Measurements from ENCODE around the gene SLC12A3. TPM values are rescaled to one million over a fixed set of nuclear protein-coding genes. Genes with fewer than 3 reads are reported as not detected.
"Not testable (repeated sequence)": the region's sequence is repeated elsewhere in the genome, so short reads cannot be mapped to it uniquely, and the experiment has no call there.

SLC12A3 gene
- total and polyA plus RNA-seq, 2 of the 8 experiments (the other 6 are each of a cell fraction or from before 2014, with no cell fraction given) = not detected

DNA sequence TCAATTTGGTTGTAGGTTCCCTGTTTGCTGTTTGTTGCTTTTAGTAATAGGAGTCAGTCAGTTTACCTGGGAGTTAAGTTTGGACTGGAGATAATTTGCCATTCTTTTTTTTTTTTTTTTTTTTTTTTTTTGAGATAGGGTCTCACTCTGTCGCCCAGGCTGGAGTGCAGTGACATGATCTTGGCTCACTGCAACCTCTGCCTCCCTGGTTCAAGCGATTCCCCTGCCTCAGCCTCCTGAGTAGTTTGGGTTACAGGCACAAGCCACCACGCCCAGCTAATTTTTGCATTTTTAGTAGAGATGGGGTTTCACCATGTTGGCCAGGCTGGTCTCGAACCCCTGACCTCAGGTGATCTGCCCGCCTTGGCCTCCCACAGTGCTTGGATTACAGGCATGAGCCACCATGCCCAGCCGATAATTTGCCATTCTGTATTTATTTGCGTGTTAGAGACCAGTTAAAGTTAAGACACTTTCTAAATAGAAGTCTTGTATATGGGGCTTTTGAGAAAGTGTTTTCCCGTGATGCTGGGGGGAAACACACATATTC is 69.7 kb downstream of the SLC12A3 start:
- DNase-seq (ENCODE audit: low read depth in 1 of 2, low spot score in 2 of 2); H3K56ac ChIP-seq (replicated peaks; ENCODE audit: insufficient read length, low read depth, low read length); H2BK15ac ChIP-seq (ENCODE audit: low read length); H2BK20ac ChIP-seq (ENCODE audit: low read length); H3K27me3 ChIP-seq (replicated peaks in 1 of 4; ENCODE audit: control insufficient read depth in 3 of 4, extremely low read depth in 1 of 4, insufficient read depth in 3 of 4, low read length in 3 of 4); H3K4ac ChIP-seq (replicated peaks; ENCODE audit: insufficient read length, low read depth, low read length); H4K5ac ChIP-seq (ENCODE audit: insufficient read length, low read depth, low read length); H2BK12ac ChIP-seq (ENCODE audit: low read depth, low read length); H3K14ac ChIP-seq (ENCODE audit: insufficient read length); H3K23me2 ChIP-seq (ENCODE audit: low read depth, low read length); H3K27ac ChIP-seq (ENCODE audit: low read depth, low read length); H2AFZ ChIP-seq (ENCODE audit: low read length); FAIRE-seq; H4K20me1 ChIP-seq (replicated peaks in 1 of 2; ENCODE audit: control insufficient read depth in 1 of 2, insufficient read depth in 2 of 2, low read length in 2 of 2); H2BK5ac ChIP-seq (ENCODE audit: low read depth, low read length); H3K9ac ChIP-seq (replicated peaks in 1 of 4; ENCODE audit: extremely low read depth in 1 of 4, low read depth in 3 of 4, low read length in 3 of 4); H2BK120ac ChIP-seq (replicated peaks; ENCODE audit: low read depth, low read length); H3K23ac ChIP-seq (ENCODE audit: insufficient read length); H3K9me3 ChIP-seq (ENCODE audit: insufficient read depth in 2 of 2, low read depth in 1 of 2, low read length in 1 of 2); H3K79me1 ChIP-seq (ENCODE audit: low read depth, low read length); H4K8ac ChIP-seq (ENCODE audit: extremely low read depth, insufficient read depth, low read length); H3K18ac ChIP-seq (ENCODE audit: extremely low read depth, low read length); H2AK5ac ChIP-seq (ENCODE audit: low read depth, low read length); H4K91ac ChIP-seq (replicated peaks; ENCODE audit: insufficient read length, low read length): not testable (repeated sequence)
- Histone ChIP-seq H3K79me2 (ENCODE audit: control insufficient read depth in 1 of 2, insufficient read depth in 2 of 2, low read length in 2 of 2) (peaks cover 0 to 32% of the 10 kb centered on the region in 2 experiments; a peak in 2 of 4 replicates), H3K4me2 (ENCODE audit: insufficient read depth in 1 of 2, low read depth in 2 of 2, low read length in 2 of 2) (peak overlapping the region in 1 of 2 experiments; percentile 90; a peak in 1 of 4 replicates), H3K36me3 (ENCODE audit: control insufficient read depth in 2 of 4, insufficient read depth in 4 of 4, low read length in 3 of 4) (peaks cover 5 to 46% (median 33%) of the 10 kb centered on the region in 4 experiments; a peak in 7 of 8 replicates), H3K4me3 (ENCODE audit: extremely low read depth in 1 of 4, insufficient read depth in 2 of 4, low read depth in 3 of 4, low read length in 4 of 4) (peak overlapping the region in 1 of 4 experiments; percentile 89; a peak in 2 of 8 replicates), H3K4me1 (replicated peaks in 1 of 4; ENCODE audit: control insufficient read depth in 3 of 4, insufficient read depth in 4 of 4, low read length in 3 of 4) (peaks cover 5 to 17% (median 11%) of the 10 kb centered on the region in 4 experiments)
- ChIA-PET CTCF (ENCODE audit: partially characterized antibody) (interaction anchor here (1.0 to 6.7 kb wide), 3 partner anchors 18 to 66 kb away, joined by 4 to 32 read pairs (median 4); no protein-coding TSS in a partner anchor), POLR2A (ENCODE audit: partially characterized antibody) (interaction anchor here (1.5 to 11.4 kb wide), 4 partner anchors 10 to 95 kb away, joined by 3 to 125 read pairs (median 50); no protein-coding TSS in a partner anchor)
- WGBS, 2 experiments (ENCODE audit: extremely low coverage in 1 of 2, insufficient coverage in 1 of 2, insufficient read length in 1 of 2, insufficient replicate concordance in 2 of 2, low coverage in 1 of 2, low lambda C conversion rate in 2 of 2, missing lambda C conversion rate in 1 of 2) = 78% methylated on average over 7 of the region's 8 CpGs; no CpG with 5 or more reads in 1 of the 2 experiments

Data from H1 (cell line).